ES-I3 (cell line): ENCODE results near the gene TMEM238L.

ENCODE experiments used
- H3K36me3 ChIP-seq: 2 replicates; pipeline ENCODE4 v1.6.1; 2013; ENCODE audit warnings: mild to moderate bottlenecking, low read length, control low read depth, moderate library complexity; ENCODE audit not compliant: insufficient read depth
- H3K4me1 ChIP-seq: 2 replicates; pipeline ENCODE4 v1.6.1; 2013; ENCODE audit warnings: mild to moderate bottlenecking, control low read depth, low read length; ENCODE audit not compliant: insufficient read depth
- H3K9ac ChIP-seq: 2 replicates; pipeline ENCODE4 v1.6.1; 2013; ENCODE audit warnings: low read depth, mild to moderate bottlenecking, low read length, moderate library complexity
- H3K9me3 ChIP-seq: 2 replicates; pipeline ENCODE4 v1.6.1; 2013; ENCODE audit warnings: mild to moderate bottlenecking, low read length, moderate library complexity; ENCODE audit not compliant: control insufficient read depth, insufficient read depth

The TMEM238L gene

DNA sequence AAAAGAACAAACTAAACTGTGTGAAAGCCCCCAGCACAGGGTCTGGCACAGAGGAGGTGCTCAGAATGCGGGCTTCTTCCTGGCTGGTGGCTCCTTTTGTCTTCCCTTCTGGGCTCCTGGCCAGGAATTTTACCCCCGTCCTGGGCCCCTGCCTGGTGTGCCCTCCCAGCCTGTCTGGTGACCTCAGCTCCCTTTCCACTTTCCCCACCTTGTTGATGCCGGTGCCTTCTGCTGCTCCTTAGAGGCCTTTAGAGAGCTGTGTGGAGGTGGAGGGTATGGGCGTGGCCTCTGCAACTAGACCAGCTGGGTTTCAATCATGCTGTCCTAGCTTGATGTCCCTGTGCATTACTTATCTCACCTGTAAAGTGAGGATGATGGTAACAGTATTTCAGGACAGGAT lies 17.2 kb upstream of the TMEM238L start:
- Histone ChIP-seq H3K36me3 (no peaks in the 10 kb centered on the region), H3K4me1 (peaks cover 4% of the 10 kb centered on the region; the same call in 1 of the 2 replicates), H3K9ac (no peak overlapping the region), H3K9me3 (no peaks in the 10 kb centered on the region)

DNA sequence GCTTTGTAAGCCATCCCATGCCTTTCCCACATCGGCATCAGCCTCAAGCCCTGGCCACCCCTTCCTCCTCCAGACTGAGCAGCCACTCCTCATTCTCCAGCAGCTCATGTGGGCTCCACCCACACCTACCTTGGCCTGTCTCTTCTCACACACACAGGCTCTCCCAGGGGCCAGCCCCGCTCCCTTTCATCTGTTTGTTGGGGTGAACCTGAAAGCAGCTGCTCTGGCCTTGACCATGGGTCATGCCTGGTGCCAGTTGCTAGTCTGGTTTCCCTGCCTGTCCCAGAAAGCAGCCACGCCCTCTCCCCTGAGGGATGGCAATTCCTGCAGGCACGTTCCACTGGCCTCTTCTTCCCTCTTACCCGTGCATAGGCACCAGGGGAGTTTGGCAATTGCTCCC lies 11.4 kb upstream of the TMEM238L start:
- Histone ChIP-seq H3K36me3 (no peaks in the 10 kb centered on the region), H3K9ac (no peak overlapping the region), H3K4me1 (no peaks in the 10 kb centered on the region), H3K9me3 (no peaks in the 10 kb centered on the region)

DNA sequence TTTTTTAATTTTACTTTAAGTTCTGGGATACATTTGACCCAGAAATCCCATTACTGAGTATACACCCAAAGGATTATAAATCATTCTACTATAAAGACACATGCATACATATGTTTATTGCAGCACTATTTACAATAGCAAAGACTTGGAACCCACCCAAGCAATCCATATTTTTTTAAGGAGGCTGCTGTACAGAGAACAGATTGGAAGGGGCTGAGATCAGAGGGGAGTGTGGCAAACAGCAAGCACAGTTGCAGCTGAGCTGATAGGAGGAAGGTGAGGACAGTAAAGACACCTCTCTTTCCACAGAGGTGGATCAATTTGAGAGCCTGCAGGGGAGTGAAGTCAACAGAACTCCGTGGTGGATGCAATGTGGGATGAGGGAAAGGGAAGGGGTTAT lies 10.2 kb upstream of the TMEM238L start:
- Histone ChIP-seq H3K4me1 (no peaks in the 10 kb centered on the region), H3K9me3 (no peaks in the 10 kb centered on the region), H3K36me3 (no peaks in the 10 kb centered on the region), H3K9ac (no peak overlapping the region)

DNA sequence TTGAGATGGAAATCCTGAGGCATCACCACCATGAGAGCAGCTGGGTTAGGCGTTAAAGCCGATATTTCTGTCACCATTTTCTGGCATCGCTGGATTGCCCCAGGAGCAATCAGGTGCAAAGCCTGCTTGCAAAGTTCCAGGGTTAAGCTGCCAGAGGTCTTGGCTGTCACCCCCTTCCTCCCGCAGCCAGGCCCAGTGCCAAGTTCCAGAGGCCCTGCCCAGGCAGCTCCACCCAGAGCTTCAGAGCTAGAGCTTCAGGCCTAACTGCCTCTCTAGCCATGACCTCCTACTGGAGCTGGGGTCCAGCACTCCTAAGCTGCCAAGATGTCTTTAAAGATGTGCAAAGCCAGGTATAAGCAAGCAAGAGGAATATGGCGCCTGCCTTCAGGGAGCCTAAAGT lies 8.8 kb upstream of the TMEM238L start:
- no peak overlapping the region for H3K9ac ChIP-seq
- no peaks in the 10 kb centered on the region for H3K9me3 ChIP-seq
- no peaks in the 10 kb centered on the region for H3K36me3 ChIP-seq
- H3K4me1 ChIP-seq = no peaks in the 10 kb centered on the region

DNA sequence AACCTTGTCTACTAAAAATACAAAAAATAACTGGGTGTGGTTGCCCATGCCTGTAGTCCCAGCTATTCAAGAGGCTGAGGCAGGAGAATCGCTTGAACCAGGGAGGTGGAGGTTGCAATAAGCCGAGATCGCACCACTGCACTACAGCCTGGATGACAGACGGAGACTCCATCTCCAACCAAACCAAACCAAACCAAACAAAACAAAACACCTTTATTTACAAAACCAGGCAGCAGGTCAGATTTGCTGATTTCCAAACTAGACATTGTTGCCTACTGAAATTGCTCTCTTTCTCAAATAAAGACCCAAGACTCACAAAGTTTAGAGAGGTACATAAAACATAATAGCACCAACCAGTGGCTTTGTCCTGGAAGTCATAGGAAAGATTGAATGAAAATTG lies 5.7 kb upstream of the TMEM238L start:
- Histone ChIP-seq H3K4me1 (no peaks in the 10 kb centered on the region), H3K9ac (no peak overlapping the region), H3K36me3 (no peaks in the 10 kb centered on the region), H3K9me3 (no peaks in the 10 kb centered on the region)

DNA sequence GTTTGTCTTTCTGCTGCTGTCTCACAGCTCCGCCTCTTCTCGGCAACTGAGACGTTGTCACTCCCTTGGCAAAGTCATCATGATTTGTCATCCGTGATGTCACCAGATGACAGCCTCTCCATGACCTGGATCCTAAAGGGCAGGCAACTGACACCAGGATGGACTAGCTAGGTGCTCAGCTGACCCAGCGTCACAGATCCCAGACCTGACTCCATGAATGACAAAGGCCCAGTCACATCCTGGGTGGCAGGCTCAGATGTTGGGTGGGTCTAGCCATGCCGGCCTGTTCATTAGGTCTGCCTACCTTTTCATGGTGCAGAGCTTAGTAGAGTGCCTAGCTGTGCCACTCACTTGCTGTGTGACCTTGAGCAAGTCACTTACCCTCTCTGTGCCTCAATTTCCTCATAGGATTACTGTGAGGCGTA lies 3.8 kb upstream of the TMEM238L start:
- no peaks in the 10 kb centered on the region for H3K9me3 ChIP-seq
- H3K4me1 ChIP-seq = no peaks in the 10 kb centered on the region
- H3K36me3 ChIP-seq = no peaks in the 10 kb centered on the region
- H3K9ac ChIP-seq = no peak overlapping the region

DNA sequence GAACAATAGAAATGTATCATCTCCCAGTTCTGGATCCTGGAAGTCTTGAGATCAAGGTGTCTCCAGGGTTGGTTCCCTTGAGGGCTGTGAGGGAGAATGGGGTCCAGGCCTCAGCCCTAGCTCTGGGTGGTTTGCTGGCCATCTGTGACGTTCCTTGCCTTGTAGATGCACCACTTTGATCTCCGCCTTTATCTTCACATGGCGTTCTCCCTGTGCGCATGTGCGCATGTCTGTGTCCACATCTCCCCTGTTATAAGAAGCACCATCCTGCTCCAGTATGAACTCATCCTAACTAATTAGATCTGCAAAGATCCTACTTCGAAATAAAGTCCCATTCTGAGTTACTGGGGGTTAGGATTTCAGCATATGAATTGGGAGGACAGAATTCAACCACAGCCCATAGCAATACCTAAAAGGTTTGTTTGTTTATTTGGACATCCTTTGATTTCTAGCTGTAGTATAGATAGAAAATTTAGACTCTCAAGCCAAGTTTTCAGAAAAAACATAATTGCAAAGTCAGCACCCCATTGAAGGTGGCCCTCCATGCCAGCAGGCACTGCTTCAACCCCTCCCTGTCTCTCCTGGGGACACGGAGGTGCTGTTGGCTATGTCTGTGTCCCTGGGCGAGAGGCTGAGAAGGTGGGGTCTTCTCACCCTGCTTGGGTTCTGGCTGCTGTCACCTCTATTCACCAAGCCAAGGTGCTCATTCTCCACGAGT lies 2.8 kb upstream of the TMEM238L start:
- no peak overlapping the region for H3K9ac ChIP-seq
- no peaks in the 10 kb centered on the region for H3K36me3 ChIP-seq
- H3K9me3 ChIP-seq = no peaks in the 10 kb centered on the region
- H3K4me1 ChIP-seq = no peaks in the 10 kb centered on the region

DNA sequence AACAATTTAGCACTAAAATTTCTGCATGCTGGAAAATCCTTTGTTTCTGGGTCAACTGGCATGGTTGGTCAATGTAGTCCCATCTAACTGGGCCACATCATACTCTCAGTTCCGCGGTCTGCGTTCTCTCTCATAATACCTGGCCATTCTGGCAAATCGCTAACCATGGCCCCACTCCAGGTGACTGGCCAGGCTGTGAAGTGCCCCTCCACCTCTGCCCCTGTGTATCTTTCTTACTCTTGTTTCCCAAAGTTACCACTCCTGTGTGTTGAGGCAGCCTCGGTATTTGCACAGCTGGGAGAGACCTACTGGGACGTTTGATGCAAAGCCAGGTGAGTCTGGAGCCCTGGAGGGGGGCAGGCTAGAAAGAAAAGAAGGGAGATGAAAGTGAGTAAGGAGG lies 2.0 kb upstream of the TMEM238L start:
- Histone ChIP-seq H3K9ac (no peak overlapping the region), H3K4me1 (no peaks in the 10 kb centered on the region), H3K36me3 (no peaks in the 10 kb centered on the region), H3K9me3 (no peaks in the 10 kb centered on the region)

DNA sequence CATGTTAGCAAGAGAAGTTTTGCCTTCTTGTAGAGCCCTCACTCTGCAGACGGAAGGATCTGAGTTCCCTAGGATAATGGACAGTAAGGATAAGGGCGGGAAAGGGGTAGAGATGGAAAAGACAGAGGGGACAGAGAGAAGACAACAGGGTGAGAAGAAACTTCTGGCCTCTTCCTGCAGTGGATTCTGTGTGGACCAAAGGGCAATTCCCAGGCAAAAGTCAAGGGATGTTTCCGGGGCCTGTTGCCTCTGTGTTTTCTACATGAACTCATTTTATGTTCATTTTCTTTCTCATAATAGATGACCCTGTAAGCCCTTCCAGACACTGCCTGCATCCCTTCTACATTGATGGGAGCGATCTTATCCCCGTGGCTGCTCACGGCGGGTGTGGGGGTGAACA lies 647 bp upstream of the TMEM238L start:
- no peaks in the 10 kb centered on the region for H3K4me1 ChIP-seq
- no peaks in the 10 kb centered on the region for H3K9me3 ChIP-seq
- H3K36me3 ChIP-seq = no peaks in the 10 kb centered on the region
- H3K9ac ChIP-seq = no peak overlapping the region

DNA sequence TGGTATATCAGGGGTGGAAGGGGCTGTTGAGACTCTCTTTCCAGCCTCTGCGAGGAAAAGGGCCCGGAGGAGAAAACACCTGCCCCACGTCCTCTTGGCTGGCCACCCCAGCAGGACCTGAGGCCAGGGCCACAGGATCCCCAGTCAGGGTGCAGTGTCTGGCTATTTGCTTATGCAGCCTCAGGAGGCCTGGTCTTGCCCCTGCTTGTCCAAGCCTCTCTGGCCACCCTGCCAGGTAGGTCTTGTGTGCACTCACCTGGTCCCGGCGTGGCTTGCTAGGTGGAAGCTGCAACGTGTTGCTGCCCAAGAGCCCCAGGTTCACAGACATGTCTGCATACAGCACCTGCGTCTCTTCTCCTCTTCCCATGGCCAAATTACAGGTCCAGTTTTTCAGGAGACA lies 549 bp downstream of the TMEM238L start:
- Histone ChIP-seq H3K36me3 (no peaks in the 10 kb centered on the region), H3K9ac (no peak overlapping the region), H3K4me1 (no peaks in the 10 kb centered on the region), H3K9me3 (no peaks in the 10 kb centered on the region)

DNA sequence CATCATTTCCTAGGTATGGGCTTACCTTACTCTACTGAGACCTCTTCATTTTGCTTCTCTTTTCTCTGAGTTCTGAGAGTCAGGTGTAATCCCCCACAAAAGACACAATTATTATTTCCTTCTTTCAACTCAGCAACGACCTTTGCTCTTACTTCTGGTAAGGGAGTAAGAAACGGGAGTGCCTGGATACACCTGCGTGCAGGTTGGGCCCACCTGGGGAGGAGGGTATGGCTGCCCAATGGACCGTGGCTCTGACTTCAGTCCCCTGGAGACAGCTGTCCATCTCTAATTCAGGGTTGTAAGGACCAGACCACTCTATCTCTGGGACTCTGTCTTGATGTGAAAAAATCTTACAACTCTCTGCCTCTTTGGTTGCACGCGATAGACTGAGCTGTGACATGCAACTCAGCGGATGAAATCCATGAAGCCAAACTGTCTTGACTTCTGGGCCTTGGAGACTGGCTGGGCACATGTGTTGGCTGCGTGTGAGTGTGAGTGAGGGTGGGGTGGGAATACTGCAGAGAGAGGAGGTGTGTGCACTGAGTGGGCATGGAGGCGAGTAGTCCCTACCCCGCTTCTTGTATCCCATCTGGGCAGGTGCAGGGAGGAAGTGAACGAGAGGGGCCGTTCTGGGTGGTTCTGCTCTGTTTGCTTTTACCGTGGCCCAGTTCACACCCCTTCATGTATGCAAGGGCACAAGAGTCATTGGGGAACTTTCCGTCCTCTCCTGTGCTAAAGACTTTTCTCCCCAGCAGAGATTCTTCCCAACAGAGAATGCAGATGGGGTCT lies 1.2 kb downstream of the TMEM238L start:
- Histone ChIP-seq H3K4me1 (peaks cover 3% of the 10 kb centered on the region; the same call in 1 of the 2 replicates), H3K9me3 (no peaks in the 10 kb centered on the region), H3K36me3 (no peaks in the 10 kb centered on the region), H3K9ac (no peak overlapping the region)

DNA sequence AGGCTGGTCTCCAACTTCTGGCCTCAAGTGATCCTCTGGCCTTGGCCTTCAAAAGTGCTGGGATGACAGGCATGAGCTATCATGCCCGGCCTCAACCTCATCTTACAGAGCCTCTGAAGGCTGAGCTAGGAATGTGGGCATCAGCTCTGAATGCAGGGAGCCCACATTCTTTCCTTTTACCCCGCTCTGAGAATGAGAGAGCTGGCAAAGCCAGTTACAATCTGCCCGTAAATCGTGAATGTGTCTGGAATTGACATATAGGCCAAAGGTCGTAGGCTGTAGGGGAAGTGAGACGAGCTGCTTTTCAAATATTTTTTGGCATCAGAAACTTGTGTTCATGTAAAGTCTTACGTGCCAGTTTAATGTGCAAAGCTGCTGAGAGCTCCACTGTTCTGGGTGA lies 4.5 kb downstream of the TMEM238L start:
- Histone ChIP-seq H3K4me1 (peaks cover 3% of the 10 kb centered on the region; the same call in 1 of the 2 replicates), H3K9me3 (no peaks in the 10 kb centered on the region), H3K9ac (no peak overlapping the region), H3K36me3 (no peaks in the 10 kb centered on the region)

DNA sequence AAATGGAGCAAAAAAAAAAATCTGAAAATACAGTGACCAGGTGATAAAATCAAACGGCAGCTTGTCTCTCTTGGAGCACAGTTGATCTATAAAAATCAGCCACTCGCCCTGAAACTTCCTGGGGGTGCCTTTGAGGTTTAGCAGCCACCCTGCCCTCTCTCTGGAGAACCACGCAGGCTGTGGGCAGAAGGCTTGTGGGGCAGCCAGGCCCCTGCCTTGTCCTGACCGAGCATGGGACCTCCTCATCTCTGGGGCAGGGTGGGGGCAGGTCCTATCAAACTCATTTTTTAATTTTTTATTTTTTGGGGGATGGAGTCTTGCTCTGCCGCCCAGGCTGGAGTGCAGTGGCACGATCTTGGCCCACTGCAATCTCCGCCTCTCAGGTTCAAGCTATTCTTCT lies 5.0 kb downstream of the TMEM238L start:
- Histone ChIP-seq H3K36me3 (no peaks in the 10 kb centered on the region), H3K9ac (no peak overlapping the region), H3K9me3 (no peaks in the 10 kb centered on the region), H3K4me1 (peaks cover 3% of the 10 kb centered on the region; the same call in 1 of the 2 replicates)

DNA sequence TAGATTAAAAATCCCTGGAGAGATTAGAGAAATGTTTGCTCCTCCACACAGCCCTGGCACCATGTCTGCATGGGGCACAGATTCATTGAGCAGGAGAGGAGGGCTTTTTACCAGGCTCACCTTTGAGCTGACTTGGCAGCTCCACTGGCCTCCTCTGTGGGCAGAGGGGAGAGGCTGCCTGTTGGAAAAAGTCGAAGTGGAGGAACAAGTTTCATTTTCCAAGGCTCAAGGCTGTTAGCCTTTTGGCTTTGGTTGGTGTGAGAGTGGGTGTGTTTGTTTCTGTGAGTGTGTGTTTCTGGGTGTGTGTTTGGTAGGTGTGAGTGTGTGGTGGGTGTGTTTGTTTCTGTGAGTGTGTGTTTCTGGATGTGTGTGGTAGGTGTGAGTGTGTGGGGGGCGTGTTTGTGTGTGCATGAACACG lies 5.6 kb downstream of the TMEM238L start:
- peaks cover 3% of the 10 kb centered on the region; the same call in 1 of the 2 replicates for H3K4me1 ChIP-seq
- H3K9me3 ChIP-seq = no peaks in the 10 kb centered on the region
- no peak overlapping the region for H3K9ac ChIP-seq
- H3K36me3 ChIP-seq = no peaks in the 10 kb centered on the region
